ENCODE measurements around the gene CHRNB1. TPM values are rescaled to one million over a fixed set of nuclear protein-coding genes. Genes with fewer than 3 reads are reported as not detected.

The CHRNB1 gene
- total RNA-seq, 1 experiment from 2014 or later: 12.7 TPM

GRCh38 chr17:7427549-7427948 is 17.3 kb upstream of the CHRNB1 start:
- no peak overlapping the region for H2BK5ac ChIP-seq (ENCODE audit: insufficient read length, low read length)
- H3K4me1 ChIP-seq (ENCODE audit: insufficient read depth, low read length): no peaks in the 10 kb centered on the region
- H3K27me3 Mint-ChIP-seq (ENCODE audit: low read depth): peaks cover 17% of the 10 kb centered on the region
- no peak overlapping the region for H3K4ac ChIP-seq (ENCODE audit: low read depth, low read length)
- H3K9me3 Mint-ChIP-seq: no peaks in the 10 kb centered on the region; a peak in 1 of 5 replicates
- no peak for DNase-seq
- H4K5ac ChIP-seq (ENCODE audit: insufficient read length, low read depth, low read length): no peak overlapping the region
- H2BK20ac ChIP-seq (ENCODE audit: low read depth, low read length, poor library complexity, severe bottlenecking): no peak overlapping the region
- H3K79me2 ChIP-seq (ENCODE audit: insufficient read depth, low read length): no peaks in the 10 kb centered on the region
- no peaks in the 10 kb centered on the region for H3K9me3 ChIP-seq (ENCODE audit: control insufficient read depth, low read depth, low read length)
- no peak overlapping the region for H3K27ac ChIP-seq (ENCODE audit: insufficient read length, low read depth, low read length)
- no peak overlapping the region for H3K23ac ChIP-seq (ENCODE audit: insufficient read length, low read depth, low read length)
- H3K4me3 Mint-ChIP-seq: no peak overlapping the region
- no peak overlapping the region for H2AK5ac ChIP-seq (ENCODE audit: insufficient read length, low read length)
- no peaks in the 10 kb centered on the region for H3K4me1 Mint-ChIP-seq
- no peak overlapping the region for H2BK12ac ChIP-seq (ENCODE audit: insufficient read length, low read depth, low read length)
- H3K27me3 ChIP-seq (ENCODE audit: insufficient read depth, low read length): no peaks in the 10 kb centered on the region; the same call in 1 of the 2 replicates
- H4K20me1 ChIP-seq (ENCODE audit: control insufficient read depth, insufficient read depth, insufficient read length): no peaks in the 10 kb centered on the region
- H3K4me2 ChIP-seq (ENCODE audit: insufficient read depth, insufficient read length, low read length): no peak overlapping the region
- no peak overlapping the region for H3K56ac ChIP-seq (ENCODE audit: insufficient read length, low read depth, low read length)
- H3K23me2 ChIP-seq (ENCODE audit: insufficient read length, low read depth, low read length, poor library complexity, severe bottlenecking): no peaks in the 10 kb centered on the region
- H2AFZ ChIP-seq (ENCODE audit: low read length): no peak overlapping the region
- no peak overlapping the region for H2BK15ac ChIP-seq (ENCODE audit: low read depth, low read length)
- TF ChIP-seq CTCF (conservative IDR thresholded peaks at IDR 0.05): no peak
- H3K9ac ChIP-seq (ENCODE audit: extremely low read depth, insufficient read length, low read length): no peak overlapping the region
- no peak overlapping the region; the same call in 1 of the 2 replicates for H3K14ac ChIP-seq (ENCODE audit: insufficient read depth, low read length)
- no peak overlapping the region for H2BK120ac ChIP-seq (ENCODE audit: low read depth, low read length, poor library complexity, severe bottlenecking)
- H3T11ph ChIP-seq (ENCODE audit: low read length): no peak overlapping the region
- H4K91ac ChIP-seq (ENCODE audit: insufficient read length, low read depth, low read length): no peak overlapping the region
- H4K8ac ChIP-seq (replicated peaks; ENCODE audit: insufficient read length, low read depth, low read length): no peak overlapping the region
- WGBS (ENCODE audit: extremely low coverage, insufficient read length, low lambda C conversion rate): no CpG with 5 or more reads among the region's 7 CpGs
- no peak overlapping the region for H3K27ac Mint-ChIP-seq
- no peaks in the 10 kb centered on the region for H3K36me3 Mint-ChIP-seq (ENCODE audit: insufficient read depth in 1 of 3, low read depth in 3 of 3)
- H3K79me1 ChIP-seq (ENCODE audit: insufficient read depth, low read depth, low read length, poor library complexity, severe bottlenecking): no peaks in the 10 kb centered on the region
- no peak overlapping the region for H3K18ac ChIP-seq (ENCODE audit: insufficient read length, low read depth, low read length)
